Measurements from ENCODE around the gene HOXC13. TPM values are rescaled to one million over a fixed set of nuclear protein-coding genes. Genes with fewer than 3 reads are reported as not detected.

HOXC13 gene
- total and polyA plus RNA-seq, 4 donors = not detected

DNA sequence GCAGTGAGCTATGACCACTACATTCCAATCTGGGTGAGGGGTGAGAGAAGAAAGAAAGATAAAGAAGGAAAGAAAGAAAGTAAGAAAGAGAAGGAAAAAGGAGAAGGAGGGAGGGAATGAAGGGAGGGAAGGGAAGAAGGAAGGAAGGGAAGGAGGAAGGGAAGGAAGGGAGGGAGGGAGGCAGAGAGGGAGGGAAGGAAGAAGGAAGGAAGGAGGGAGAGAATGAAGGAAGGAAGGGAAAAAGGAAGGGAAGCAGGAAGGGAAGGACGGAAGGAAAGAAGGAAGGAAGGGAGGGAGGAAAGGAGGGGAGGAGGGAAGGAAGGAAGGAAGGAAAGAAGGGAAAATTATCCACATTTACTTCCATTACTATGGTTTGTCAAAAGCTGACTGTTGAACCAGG is 39.4 kb upstream of the HOXC13 start:
- H3K27me3 ChIP-seq (ENCODE audit: control insufficient read depth in 3 of 3, insufficient read depth in 3 of 3, low read length in 2 of 3) = peaks cover 0 to 52% (median 28%) of the 10 kb centered on the region in 3 donors
- WGBS, 2 donors = 50 to 76% methylated on average over 1 of the region's 1 CpG

DNA sequence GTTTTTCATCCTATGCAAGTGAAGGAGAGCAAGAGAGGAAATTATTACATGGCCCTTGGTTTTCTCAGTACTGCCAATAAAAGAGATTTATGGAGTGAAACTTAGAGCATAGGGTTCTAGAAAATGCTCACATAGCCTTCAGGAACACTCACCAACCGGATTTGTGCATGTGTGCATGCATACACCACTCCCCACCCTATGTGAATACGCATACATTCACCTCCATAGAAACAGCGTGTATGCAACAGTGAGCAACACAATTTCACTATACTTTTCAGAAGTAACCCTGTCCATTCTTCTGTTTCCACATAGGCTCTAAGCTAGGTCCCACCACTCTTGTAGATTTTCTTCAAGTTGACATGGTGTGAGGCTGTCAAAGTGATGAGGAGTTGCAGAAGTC is 31.5 kb upstream of the HOXC13 start:
- H3K4me1 ChIP-seq (ENCODE audit: control insufficient read depth in 5 of 5, insufficient read depth in 5 of 5, low read length in 5 of 5) = no peaks in the 10 kb centered on the region
- 78 to 80% methylated on average over 3 of the region's 3 CpGs for WGBS, 2 donors
- peaks cover 0 to 65% (median 25%) of the 10 kb centered on the region in 3 donors for H3K27me3 ChIP-seq (ENCODE audit: control insufficient read depth in 3 of 3, insufficient read depth in 3 of 3, low read length in 2 of 3)
- no peaks in the 10 kb centered on the region for H3K9me3 ChIP-seq (ENCODE audit: control insufficient read depth in 4 of 4, insufficient read depth in 3 of 4, low read length in 3 of 4)
- DNase-seq (no peak), ATAC-seq (ENCODE audit: insufficient read depth, low FRiP score) (no peak)
- no peak overlapping the region for H3K27ac ChIP-seq (ENCODE audit: low read depth in 1 of 2, low read length in 1 of 2)
- TF ChIP-seq, protein P1, sequence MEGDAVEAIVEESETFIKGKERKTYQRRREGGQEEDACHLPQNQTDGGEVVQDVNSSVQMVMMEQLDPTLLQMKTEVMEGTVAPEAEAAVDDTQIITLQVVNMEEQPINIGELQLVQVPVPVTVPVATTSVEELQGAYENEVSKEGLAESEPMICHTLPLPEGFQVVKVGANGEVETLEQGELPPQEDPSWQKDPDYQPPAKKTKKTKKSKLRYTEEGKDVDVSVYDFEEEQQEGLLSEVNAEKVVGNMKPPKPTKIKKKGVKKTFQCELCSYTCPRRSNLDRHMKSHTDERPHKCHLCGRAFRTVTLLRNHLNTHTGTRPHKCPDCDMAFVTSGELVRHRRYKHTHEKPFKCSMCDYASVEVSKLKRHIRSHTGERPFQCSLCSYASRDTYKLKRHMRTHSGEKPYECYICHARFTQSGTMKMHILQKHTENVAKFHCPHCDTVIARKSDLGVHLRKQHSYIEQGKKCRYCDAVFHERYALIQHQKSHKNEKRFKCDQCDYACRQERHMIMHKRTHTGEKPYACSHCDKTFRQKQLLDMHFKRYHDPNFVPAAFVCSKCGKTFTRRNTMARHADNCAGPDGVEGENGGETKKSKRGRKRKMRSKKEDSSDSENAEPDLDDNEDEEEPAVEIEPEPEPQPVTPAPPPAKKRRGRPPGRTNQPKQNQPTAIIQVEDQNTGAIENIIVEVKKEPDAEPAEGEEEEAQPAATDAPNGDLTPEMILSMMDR (IDR thresholded peaks at IDR 0.05; ENCODE audit: control extremely low read depth, extremely low read depth) = no peak
- no peak overlapping the region for H3K4me3 ChIP-seq
- no peaks in the 10 kb centered on the region for H3K36me3 ChIP-seq (ENCODE audit: control insufficient read depth in 4 of 4, insufficient read depth in 4 of 4, low read length in 4 of 4)
- H3K9ac ChIP-seq (ENCODE audit: insufficient read depth in 1 of 2, low read length in 2 of 2) = no peak overlapping the region

More for the DNA sequence above, 39.4 kb upstream of the HOXC13 start:
- TF ChIP-seq, protein P1 (IDR thresholded peaks at IDR 0.05; ENCODE audit: control extremely low read depth, extremely low read depth) = no peak
- H3K9me3 ChIP-seq (ENCODE audit: control insufficient read depth in 4 of 4, insufficient read depth in 3 of 4, low read length in 3 of 4) = no peaks in the 10 kb centered on the region
- no peaks in the 10 kb centered on the region for H3K36me3 ChIP-seq (ENCODE audit: control insufficient read depth in 4 of 4, insufficient read depth in 4 of 4, low read length in 4 of 4)
- H3K4me3 ChIP-seq = no peak overlapping the region
- no peak for DNase-seq
- H3K9ac ChIP-seq (ENCODE audit: insufficient read depth in 1 of 2, low read length in 2 of 2) = no peak overlapping the region
- H3K4me1 ChIP-seq (ENCODE audit: control insufficient read depth in 5 of 5, insufficient read depth in 5 of 5, low read length in 5 of 5) = no peaks in the 10 kb centered on the region
- no peak for ATAC-seq (ENCODE audit: insufficient read depth, low FRiP score)
- H3K27ac ChIP-seq (ENCODE audit: low read depth in 1 of 2, low read length in 1 of 2) = no peak overlapping the region

DNA sequence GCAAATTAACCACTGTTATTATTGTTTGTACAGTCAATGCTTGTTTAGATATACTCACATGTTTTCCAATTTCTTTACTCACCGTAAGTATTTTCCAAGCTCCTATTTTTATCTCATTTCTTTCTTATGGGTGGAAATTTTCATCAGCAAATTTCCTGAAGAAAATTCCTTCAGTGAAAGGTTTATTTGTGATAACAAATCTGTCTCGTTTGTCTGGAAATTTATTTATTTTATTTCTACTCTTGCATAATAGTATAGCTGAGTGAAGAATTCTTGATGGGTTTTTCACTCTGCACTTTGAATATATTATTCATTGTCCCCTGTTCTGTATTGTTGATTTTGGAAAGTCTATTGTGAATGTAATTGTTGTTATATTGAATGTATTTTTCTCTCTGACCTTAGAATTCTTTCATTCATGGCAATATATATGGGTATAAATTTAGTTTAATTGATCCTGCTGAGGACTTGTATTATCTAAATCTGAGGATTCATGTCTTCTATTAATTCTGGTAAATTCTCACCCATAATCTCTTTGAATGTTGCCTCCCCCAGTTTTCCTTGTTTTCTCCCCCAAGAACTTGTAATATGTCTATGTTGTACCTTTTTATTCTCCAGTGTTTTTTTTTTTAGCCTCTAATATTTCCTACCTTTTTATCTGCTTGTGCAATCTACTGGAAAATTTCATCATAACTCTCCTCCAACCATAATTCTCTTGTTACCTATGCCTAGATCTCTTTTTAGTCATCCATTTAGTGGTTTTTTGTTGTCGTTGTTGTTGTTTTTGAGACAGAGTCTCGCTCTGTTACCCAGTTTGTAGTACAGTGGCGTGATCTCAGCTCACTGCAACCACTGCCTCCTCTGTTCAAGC is 21.6 kb upstream of the HOXC13 start:
- Histone ChIP-seq H3K9ac (ENCODE audit: insufficient read depth in 1 of 2, low read length in 2 of 2) (no peak overlapping the region), H3K9me3 (ENCODE audit: control insufficient read depth in 4 of 4, insufficient read depth in 3 of 4, low read length in 3 of 4) (no peaks in the 10 kb centered on the region), H3K36me3 (ENCODE audit: control insufficient read depth in 4 of 4, insufficient read depth in 4 of 4, low read length in 4 of 4) (no peaks in the 10 kb centered on the region), H3K4me1 (ENCODE audit: control insufficient read depth in 5 of 5, insufficient read depth in 5 of 5, low read length in 5 of 5) (no peaks in the 10 kb centered on the region), H3K27me3 (ENCODE audit: control insufficient read depth in 3 of 3, insufficient read depth in 3 of 3, low read length in 2 of 3) (peaks cover 0 to 89% (median 52%) of the 10 kb centered on the region in 3 donors), H3K4me3 (no peak overlapping the region), H3K27ac (ENCODE audit: low read depth in 1 of 2, low read length in 1 of 2) (no peak overlapping the region)
- 78 to 81% methylated on average over 5 of the region's 5 CpGs for WGBS, 2 donors
- DNase-seq (no peak), ATAC-seq (ENCODE audit: insufficient read depth, low FRiP score) (no peak)
- TF ChIP-seq, protein P1 (IDR thresholded peaks at IDR 0.05; ENCODE audit: control extremely low read depth, extremely low read depth) = no peak
